Measurements from ENCODE around the gene URM1. TPM values are rescaled to one million over a fixed set of nuclear protein-coding genes. Genes with fewer than 3 reads are reported as not detected.
A peak's percentile ranks its signal among the peaks of the same experiment; 100 is the strongest.

URM1 gene
- total RNA-seq, 2 donors from 2014 or later: 36.4 to 77.9 TPM

DNA sequence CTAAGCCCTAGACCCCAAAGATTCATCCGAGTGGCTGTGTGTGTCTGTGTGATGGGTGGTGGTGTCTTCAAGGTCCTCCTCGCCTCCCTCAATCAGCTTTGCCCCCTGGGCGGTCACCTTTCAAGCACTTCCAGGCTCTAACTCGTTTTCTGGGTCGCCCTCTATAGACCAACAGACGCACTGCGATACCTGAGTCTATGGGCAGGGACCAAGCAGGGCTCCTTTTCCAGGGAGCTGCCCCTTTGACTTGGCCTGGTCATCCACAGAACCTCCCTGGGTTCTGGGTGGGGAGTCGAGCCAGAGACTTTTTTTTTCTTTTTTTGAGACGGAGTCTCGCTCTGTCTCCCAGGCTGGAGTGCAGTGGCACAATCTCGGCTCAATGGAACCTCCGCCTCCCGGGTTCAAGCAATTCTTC is 29.7 kb upstream of the URM1 start:
- DNase-seq (ENCODE audit: low spot score in 2 of 2) (peak; percentile 68 to 75), ATAC-seq (peak; percentile 62 to 68)
- no peaks in the 10 kb centered on the region for H3K9me3 Mint-ChIP-seq
- no peaks in the 10 kb centered on the region for H3K36me3 Mint-ChIP-seq
- peak overlapping the region; percentile 13 to 94 for H3K27ac Mint-ChIP-seq

DNA sequence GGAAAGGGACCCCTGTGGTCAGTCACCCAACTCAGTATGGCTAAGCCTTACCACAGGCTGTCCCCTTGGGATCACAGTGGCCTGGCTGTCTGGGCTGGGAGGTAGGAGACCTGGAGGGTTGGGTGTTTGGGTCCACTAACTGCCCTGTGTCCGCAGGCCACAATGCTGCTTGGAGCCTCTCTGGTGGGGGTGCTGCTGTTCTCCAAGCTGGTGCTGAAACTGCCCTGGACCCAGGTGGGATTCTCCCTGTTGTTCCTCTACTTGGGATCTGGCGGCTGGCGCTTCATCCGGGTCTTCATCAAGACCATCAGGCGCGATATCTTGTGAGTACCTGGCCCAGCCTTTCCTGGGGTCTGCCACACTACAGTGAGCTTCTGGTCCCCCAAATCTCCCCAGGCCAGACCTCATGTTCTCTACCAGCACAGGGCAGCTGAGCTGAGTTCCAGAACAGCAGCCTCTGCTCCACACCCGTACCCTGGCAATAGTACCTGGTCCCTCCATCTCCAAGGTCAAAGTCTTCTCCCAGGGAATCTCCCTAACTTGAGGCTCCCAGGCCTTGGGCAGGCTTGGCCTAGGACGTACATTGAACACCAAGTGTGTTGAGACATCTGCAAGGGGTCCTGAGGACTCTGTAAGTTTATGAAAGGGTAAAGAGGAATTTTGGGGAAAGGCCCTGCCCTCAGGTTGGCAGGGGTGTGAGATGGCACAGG is 28.0 kb upstream of the URM1 start:
- H3K27ac Mint-ChIP-seq: no peak overlapping the region
- H3K9me3 Mint-ChIP-seq: no peaks in the 10 kb centered on the region
- no peak for DNase-seq (ENCODE audit: low spot score in 2 of 2)
- no peak for ATAC-seq
- no peaks in the 10 kb centered on the region for H3K36me3 Mint-ChIP-seq

DNA sequence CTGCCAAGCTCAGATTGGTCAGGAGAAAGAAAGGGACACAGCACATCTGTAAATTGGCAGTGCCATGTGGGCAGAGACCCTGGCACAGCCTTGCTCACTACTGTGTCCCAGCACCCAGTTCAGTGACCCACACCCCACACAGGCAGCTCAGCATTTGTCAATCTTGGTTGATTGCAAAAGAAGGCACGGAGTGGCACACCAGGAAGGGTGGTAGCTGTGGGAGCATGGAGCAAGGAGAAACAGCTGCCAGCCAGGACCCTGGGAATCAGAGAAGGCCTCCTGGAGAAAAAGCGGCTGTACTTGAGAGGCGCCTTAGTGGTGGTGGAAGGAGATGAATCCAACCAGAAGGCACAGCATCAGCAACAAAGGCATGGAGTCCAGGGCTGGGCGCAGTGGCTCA is 27.3 kb upstream of the URM1 start:
- H3K9me3 Mint-ChIP-seq: no peaks in the 10 kb centered on the region
- no peak overlapping the region for H3K27ac Mint-ChIP-seq
- no peaks in the 10 kb centered on the region for H3K36me3 Mint-ChIP-seq
- no peak for DNase-seq (ENCODE audit: low spot score in 2 of 2)
- no peak for ATAC-seq

DNA sequence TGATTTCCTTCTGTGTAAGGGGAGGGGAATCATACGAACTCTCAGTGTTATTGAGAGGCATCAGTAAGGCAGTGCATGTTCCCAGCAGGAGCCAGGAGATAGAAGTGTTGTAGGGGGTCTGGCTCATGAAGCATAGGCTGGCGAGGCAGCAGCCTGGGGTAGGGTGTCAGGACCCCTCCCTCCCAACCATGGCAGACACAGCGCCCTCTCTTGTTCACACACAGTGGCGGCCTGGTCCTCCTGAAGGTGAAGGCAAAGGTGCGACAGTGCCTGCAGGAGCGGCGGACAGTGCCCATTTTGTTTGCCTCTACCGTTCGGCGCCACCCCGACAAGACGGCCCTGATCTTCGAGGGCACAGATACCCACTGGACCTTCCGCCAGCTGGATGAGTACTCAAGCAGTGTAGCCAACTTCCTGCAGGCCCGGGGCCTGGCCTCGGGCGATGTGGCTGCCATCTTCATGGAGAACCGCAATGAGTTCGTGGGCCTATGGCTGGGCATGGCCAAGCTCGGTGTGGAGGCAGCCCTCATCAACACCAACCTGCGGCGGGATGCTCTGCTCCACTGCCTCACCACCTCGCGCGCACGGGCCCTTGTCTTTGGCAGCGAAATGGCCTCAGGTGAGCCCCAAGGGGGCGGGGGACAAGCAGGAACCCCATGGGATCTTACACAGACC is 26.1 kb upstream of the URM1 start:
- DNase-seq (ENCODE audit: low spot score in 2 of 2) (no peak), ATAC-seq (no peak)
- peaks cover 0 to 4% of the 10 kb centered on the region in 2 donors for H3K36me3 Mint-ChIP-seq
- no peaks in the 10 kb centered on the region for H3K9me3 Mint-ChIP-seq
- H3K27ac Mint-ChIP-seq: no peak overlapping the region

DNA sequence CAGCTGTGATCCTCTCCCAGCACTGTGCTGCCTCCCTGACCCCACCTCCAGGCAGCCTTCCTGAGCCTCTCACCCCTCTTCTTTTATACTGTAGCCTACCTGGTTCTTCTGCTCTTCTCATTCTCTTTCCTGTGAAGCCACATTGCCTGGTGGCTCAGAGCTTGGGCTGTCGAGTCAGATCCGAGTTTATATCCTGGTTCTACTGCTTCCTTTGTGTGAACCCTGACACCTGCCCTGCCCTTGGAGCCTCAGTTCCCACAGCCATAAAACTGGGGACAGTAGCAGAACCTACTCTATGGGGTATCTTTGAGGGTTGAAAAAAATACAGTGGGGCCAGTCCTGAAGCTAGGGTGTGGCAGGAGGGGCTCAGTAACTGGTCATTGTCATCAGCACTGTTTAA is 22.0 kb upstream of the URM1 start:
- H3K9me3 Mint-ChIP-seq: no peaks in the 10 kb centered on the region
- DNase-seq (ENCODE audit: low spot score in 2 of 2) (no peak), ATAC-seq (no peak)
- no peak overlapping the region for H3K27ac Mint-ChIP-seq
- H3K36me3 Mint-ChIP-seq: peaks cover 0 to 4% of the 10 kb centered on the region in 2 donors

DNA sequence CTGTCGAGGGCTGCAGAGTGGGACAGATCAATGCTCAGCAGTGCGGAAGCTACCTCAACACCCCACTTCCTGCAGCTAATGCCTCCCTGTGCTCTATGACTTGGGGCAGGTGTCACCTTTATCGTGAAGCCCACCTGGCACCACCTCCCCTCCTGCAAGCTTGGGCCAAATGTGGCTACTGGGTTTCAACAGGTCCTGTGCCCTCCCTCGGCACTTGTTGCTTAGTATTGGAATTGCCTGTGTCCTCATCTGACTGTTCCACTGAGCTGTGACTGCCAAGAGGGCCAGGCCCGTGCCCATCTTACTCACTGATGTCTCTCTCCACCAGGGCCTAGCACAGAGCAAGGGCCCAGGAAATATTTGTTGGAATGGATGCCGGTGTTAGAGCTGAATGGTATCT is 21.4 kb upstream of the URM1 start:
- DNase-seq (ENCODE audit: low spot score in 2 of 2) (no peak), ATAC-seq (no peak)
- peaks cover 0 to 4% of the 10 kb centered on the region in 2 donors for H3K36me3 Mint-ChIP-seq
- H3K9me3 Mint-ChIP-seq: no peaks in the 10 kb centered on the region
- no peak overlapping the region for H3K27ac Mint-ChIP-seq

DNA sequence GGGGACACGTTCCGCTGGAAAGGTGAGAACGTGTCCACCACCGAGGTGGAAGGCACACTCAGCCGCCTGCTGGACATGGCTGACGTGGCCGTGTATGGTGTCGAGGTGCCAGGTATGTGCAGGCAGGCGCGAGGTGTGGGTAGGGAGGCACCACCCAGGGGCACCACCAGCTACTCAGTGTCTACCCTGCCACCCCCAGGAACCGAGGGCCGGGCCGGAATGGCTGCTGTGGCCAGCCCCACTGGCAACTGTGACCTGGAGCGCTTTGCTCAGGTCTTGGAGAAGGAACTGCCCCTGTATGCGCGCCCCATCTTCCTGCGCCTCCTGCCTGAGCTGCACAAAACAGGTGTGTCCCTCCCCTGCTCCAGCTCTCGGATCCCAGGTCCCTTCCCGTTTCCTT is 15.7 kb upstream of the URM1 start:
- Mint-ChIP-seq H3K36me3 (no peaks in the 10 kb centered on the region), H3K9me3 (no peaks in the 10 kb centered on the region), H3K27ac (peak overlapping the region in 1 of 2 donors; percentile 8)
- DNase-seq (ENCODE audit: low spot score in 2 of 2) (no peak), ATAC-seq (no peak)

DNA sequence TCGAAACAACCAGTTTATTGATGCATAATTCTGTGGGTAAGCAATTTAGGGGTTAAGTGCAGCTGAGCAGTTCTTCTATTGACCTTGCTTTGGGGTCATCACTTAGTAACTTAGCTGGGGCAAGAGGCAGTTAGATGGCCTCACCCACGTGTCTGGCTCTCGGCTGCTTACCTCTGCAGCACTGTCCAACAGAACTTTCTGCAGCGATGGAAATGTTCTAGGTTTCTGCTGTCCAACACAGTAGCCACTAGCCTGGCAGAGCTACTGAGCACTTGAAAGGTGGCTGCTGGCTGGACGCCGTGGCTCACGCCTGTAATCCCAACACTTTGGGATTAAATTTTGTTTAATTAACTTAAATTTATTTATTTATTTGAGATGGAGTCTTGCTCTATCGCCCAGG is 13.1 kb upstream of the URM1 start:
- H3K27ac Mint-ChIP-seq: no peak overlapping the region
- no peaks in the 10 kb centered on the region for H3K36me3 Mint-ChIP-seq
- ATAC-seq (no peak), DNase-seq (ENCODE audit: low spot score in 2 of 2) (no peak)
- H3K9me3 Mint-ChIP-seq: no peaks in the 10 kb centered on the region

DNA sequence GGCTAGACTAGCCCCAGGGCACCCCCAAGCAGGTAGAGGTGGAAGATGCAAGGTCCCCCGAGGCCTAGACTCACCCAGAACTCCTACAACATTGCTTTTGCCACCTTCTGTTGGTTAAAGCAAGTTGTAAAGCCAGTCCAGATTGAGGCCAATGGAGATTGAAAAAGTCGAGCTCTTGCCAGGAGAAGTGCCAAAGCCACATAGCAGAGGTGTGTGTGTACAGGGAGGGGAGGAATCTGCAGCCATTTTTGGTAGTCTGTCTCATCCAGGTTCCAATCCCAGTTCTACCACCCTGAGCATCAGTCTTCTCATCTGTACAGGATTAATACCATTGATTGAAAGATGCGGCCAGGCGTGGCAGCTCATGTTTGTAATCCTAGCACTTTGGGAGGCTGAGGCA is 12.3 kb upstream of the URM1 start:
- Mint-ChIP-seq H3K36me3 (no peaks in the 10 kb centered on the region), H3K9me3 (no peaks in the 10 kb centered on the region), H3K27ac (peak overlapping the region in 1 of 2 donors; percentile 60)
- no peak for DNase-seq (ENCODE audit: low spot score in 2 of 2)
- no peak for ATAC-seq

DNA sequence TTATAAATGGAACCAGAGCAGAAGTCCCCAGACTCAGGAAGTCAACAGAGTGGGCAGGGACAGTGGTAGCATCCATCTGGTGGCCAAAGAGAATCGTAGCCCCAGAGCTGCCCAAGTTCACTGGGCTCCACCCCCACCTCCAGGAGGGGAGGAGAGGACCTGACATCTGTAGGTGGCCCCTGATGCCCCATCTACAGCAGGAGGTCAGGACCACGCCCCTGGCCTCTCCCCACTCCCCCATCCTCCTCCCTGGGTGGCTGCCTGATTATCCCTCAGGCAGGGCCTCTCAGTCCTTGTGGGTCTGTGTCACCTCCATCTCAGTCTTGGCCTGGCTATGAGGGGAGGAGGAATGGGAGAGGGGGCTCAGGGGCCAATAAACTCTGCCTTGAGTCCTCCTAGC is 10.3 kb upstream of the URM1 start:
- DNase-seq (ENCODE audit: low spot score in 2 of 2) (no peak), ATAC-seq (no peak)
- no peaks in the 10 kb centered on the region for H3K9me3 Mint-ChIP-seq
- H3K27ac Mint-ChIP-seq: peak overlapping the region in 1 of 2 donors; percentile 62
- H3K36me3 Mint-ChIP-seq: no peaks in the 10 kb centered on the region

DNA sequence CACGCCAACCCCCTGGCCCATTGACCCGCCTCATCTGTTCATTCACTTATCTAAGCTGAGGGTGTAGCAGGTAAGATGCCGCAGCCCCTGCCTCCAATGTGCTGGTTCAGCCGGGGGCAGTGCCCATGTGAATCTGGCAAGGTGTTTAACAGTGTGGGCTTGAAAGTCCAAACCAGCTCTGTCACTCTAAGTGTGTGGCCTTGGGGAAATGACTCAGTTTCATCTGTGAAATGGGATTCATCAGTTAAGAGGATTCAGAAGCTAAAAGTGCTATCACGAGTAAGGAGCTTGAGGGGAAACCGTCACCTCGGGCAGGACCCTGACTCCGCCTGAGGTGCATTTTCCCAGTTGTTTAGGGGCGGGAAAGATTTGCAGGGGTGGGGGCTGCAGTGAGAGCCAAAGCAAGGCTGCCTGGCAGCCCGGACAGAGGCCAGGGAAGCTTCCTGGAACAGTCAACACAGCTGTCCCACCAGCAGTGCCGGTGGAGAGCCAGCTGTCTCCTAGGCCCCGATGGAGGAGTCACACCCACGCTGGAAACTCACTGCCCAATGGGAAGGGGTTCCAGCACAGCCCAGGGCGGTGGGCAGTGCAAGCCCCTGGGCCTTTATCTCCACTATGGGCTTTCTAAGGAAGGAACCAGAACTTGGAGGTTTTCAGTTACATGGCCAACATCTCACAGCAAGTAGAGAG is 9.7 kb upstream of the URM1 start:
- no peaks in the 10 kb centered on the region for H3K36me3 Mint-ChIP-seq
- DNase-seq (ENCODE audit: low spot score in 2 of 2) (no peak), ATAC-seq (peak; percentile 30 to 33)
- H3K27ac Mint-ChIP-seq: peak overlapping the region; percentile 62 to 91
- no peaks in the 10 kb centered on the region for H3K9me3 Mint-ChIP-seq

DNA sequence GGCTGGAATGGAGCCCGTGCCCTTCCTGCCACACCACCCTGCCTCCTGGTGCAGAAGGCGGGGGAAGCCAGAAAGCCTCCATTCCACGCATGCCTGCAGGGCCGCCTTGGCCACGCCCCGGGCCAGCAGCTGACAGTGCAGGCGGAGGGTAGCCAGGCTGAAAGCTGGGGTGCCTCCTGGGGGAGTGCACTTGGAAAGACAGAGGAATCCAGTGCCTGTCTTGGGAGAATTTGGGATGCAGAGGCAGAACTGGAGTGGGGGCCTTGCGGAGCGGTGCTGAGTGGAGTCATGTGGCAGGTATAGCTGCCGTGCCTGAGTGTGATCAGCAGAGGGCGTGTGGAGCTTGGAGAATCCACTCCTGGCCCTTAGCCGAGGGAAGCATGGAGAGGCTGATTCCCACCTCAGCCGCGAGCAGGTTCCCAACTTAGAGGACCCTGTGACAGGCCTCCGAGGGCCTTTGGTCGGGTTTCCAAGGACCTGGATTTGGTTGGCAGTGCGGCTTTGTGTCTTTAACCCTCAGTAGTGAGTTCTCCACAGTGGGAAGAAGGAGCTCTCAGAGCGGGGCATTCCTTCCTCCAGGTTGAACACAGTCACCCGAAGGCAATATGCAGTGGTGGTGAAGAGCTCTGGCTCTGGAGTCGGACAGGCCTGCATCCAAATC is 9.1 kb upstream of the URM1 start:
- DNase-seq (ENCODE audit: low spot score in 2 of 2): peak; percentile 74 to 76
- H3K36me3 Mint-ChIP-seq: no peaks in the 10 kb centered on the region
- peak; percentile 91 to 92 for ATAC-seq
- peak overlapping the region in 1 of 2 donors; percentile 62 for H3K27ac Mint-ChIP-seq
- no peaks in the 10 kb centered on the region for H3K9me3 Mint-ChIP-seq

DNA sequence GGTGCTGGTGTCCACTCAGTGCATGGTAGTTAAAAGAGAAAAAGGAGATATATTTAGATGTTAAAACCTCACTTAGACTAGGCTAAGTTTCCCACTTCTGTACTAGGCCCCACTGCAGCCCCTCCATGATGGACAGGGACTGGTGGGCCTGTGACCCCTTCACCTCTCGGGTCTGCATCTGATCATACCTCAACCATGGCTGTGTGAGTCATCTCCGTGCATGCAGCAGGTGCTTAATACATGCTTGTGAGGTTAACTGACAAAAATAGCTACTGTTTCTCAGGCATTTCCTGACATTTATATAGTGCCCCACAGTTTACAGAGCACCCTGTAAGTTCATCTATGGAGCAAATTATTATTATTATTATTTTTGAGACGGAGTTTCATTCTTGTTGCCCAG is 8.4 kb upstream of the URM1 start:
- no peak for DNase-seq (ENCODE audit: low spot score in 2 of 2)
- no peaks in the 10 kb centered on the region for H3K36me3 Mint-ChIP-seq
- H3K9me3 Mint-ChIP-seq: no peaks in the 10 kb centered on the region
- no peak for ATAC-seq
- H3K27ac Mint-ChIP-seq: peak overlapping the region in 1 of 2 donors; percentile 55

DNA sequence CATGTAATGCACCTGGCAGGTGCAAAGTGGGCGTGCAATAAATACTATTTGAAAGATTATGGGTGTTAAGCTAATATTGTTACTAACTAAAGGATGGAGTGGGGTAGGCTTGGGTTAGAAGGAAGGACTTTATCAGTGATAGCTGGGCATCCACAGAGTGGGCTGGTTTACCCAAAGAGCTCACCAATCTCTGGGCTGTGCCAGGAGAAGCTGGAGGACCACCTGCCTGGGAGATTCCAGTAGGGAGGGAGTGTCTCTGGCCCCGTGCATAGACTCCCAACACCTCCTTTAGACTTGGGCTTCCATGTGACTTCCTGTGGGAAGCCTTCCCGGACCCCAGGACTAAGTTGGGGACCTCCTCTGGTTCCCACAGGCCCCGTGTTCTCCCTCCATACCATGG is 5.6 kb upstream of the URM1 start:
- H3K9me3 Mint-ChIP-seq: no peaks in the 10 kb centered on the region
- peak overlapping the region; percentile 65 to 71 for H3K27ac Mint-ChIP-seq
- ATAC-seq: no peak

DNA sequence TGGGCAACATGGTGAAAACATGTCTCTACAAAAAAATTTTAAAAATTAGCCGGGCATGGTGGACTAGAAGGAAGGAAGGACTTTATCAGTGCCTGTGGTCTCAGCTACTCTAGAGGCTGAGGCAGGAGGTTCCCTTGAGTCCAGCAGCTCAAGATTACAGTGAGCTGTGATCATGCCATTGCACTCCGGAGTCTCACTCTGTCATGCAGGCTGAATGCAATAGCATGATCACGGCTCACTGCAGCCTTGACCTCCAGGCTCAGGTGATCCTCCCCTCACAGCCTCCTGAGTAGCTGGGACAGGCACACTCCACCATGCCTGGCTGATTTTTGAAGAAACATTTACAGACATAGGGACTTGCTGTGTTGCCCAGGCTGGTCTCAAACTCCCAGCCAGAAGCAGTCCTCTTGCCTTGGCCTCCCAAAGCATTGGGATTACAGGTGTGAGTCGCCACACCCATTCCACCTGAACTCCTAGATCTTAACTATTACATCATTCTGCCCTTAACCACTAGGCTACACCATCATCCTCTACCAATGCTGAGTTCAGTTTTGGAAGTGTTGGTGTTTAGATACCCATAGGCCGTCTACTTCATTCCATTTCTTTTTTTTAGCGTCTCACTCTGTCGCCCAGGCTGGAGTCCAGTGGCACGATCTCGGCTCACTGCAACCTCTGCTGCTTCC is 2.0 kb upstream of the URM1 start:
- Mint-ChIP-seq H3K27ac (no peak overlapping the region), H3K9me3 (no peaks in the 10 kb centered on the region), H3K36me3 (peaks cover 10 to 16% of the 10 kb centered on the region in 2 donors)
- no peak for ATAC-seq
- no peak for DNase-seq (ENCODE audit: low spot score in 2 of 2)

More for the DNA sequence above, 5.6 kb upstream of the URM1 start:
- no peaks in the 10 kb centered on the region for H3K36me3 Mint-ChIP-seq
- DNase-seq (ENCODE audit: low spot score in 2 of 2): no peak

DNA sequence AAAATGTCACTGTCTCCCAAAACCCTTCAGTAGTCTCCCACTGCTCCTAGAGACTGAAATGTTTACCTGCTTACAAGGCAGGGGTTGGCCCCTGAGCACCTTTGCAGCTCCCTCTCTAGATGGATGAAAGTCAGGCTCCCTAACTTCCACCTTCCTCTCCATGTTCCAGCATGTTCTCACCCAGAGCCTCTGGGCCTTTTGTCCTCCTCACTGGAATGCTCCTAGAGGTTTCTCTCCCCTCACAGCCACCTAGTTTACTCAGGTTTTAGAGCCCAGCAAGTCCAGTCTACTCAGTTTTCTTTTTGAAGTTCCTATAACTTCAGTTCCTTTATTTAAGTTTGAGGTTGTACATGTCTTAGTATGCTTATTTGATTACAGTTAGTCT is 815 bp upstream of the URM1 start:
- no peaks in the 10 kb centered on the region for H3K9me3 Mint-ChIP-seq
- ATAC-seq (no peak), DNase-seq (ENCODE audit: low spot score in 2 of 2) (no peak)
- H3K27ac Mint-ChIP-seq: peak overlapping the region; percentile 83 to 90
- peaks cover 10 to 16% of the 10 kb centered on the region in 2 donors for H3K36me3 Mint-ChIP-seq

Data from activated naive CD4-positive, alpha-beta T cell treated with anti-CD3 and anti-CD28 coated beads, Interleukin-2, amount 50 U/mL, for 72 hours (primary cell).